Loucy (cell line): ENCODE data around the gene MARK4.

Experiments used
- EZH2phosphoT487 ChIP-seq: fragments of 200-600 bp; IDR thresholded peaks from 2 replicates; pipeline ENCODE4 v1.6.1; 2018; ENCODE audit warnings: antibody characterized with exemption, mild to moderate bottlenecking, moderate library complexity, borderline replicate concordance
- TF ChIP-seq, protein P1 (sequence below): fragments of 200-600 bp; sonication (generic); conservative IDR thresholded peaks from 2 replicates; pipeline ENCODE4 v1.5.1; 2014; ENCODE audit warnings: mild to moderate bottlenecking, antibody characterized with exemption, low read length

- TF ChIP-seq, protein P1, sequence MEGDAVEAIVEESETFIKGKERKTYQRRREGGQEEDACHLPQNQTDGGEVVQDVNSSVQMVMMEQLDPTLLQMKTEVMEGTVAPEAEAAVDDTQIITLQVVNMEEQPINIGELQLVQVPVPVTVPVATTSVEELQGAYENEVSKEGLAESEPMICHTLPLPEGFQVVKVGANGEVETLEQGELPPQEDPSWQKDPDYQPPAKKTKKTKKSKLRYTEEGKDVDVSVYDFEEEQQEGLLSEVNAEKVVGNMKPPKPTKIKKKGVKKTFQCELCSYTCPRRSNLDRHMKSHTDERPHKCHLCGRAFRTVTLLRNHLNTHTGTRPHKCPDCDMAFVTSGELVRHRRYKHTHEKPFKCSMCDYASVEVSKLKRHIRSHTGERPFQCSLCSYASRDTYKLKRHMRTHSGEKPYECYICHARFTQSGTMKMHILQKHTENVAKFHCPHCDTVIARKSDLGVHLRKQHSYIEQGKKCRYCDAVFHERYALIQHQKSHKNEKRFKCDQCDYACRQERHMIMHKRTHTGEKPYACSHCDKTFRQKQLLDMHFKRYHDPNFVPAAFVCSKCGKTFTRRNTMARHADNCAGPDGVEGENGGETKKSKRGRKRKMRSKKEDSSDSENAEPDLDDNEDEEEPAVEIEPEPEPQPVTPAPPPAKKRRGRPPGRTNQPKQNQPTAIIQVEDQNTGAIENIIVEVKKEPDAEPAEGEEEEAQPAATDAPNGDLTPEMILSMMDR, result no peak
- no peak for TF ChIP-seq EZH2phosphoT487
These were observed 16.8 kb upstream of the MARK4 start for GRCh38 chr19:45234089-45234869.
